Activated CD4-positive, alpha-beta T cell treated with anti-CD3 and anti-CD28 coated beads, Interleukin-2, amount 50 U/mL, for 16 hours (primary cell): Measurements from ENCODE around the gene METAP2.

Experiments
- DNase-seq: peaks from one replicate; pipeline ENCODE4 v3.0.0-alpha.2; 2020

The METAP2 gene

GRCh38 chr12:95516757-95517156 lies 42.8 kb downstream of the METAP2 start:
- no peak for DNase-seq

GRCh38 chr12:95517246-95517645 lies 43.3 kb downstream of the METAP2 start:
- DNase-seq: no peak

GRCh38 chr12:95518944-95519343 lies 45.0 kb downstream of the METAP2 start:
- no peak for DNase-seq

GRCh38 chr12:95520816-95521215 lies 46.9 kb downstream of the METAP2 start:
- no peak for DNase-seq

- DNase-seq: no peak
Observed at GRCh38 chr12:95522692-95523091, 48.7 kb downstream of the METAP2 start.

GRCh38 chr12:95528431-95528830 lies 54.5 kb downstream of the METAP2 start:
- no peak for DNase-seq

- DNase-seq: no peak
Observed at GRCh38 chr12:95529693-95530225, 55.8 kb downstream of the METAP2 start.

- DNase-seq: no peak
Observed at GRCh38 chr12:95532851-95533250, 58.9 kb downstream of the METAP2 start.

- DNase-seq: no peak
Observed at GRCh38 chr12:95533985-95534384, 60.0 kb downstream of the METAP2 start.

GRCh38 chr12:95538006-95538405 lies 64.1 kb downstream of the METAP2 start:
- no peak for DNase-seq

- DNase-seq: no peak
Observed at GRCh38 chr12:95538656-95539055, 64.7 kb downstream of the METAP2 start.

GRCh38 chr12:95541436-95541835 lies 67.5 kb downstream of the METAP2 start:
- no peak for DNase-seq

GRCh38 chr12:95543305-95543704 lies 69.4 kb downstream of the METAP2 start:
- DNase-seq: no peak

GRCh38 chr12:95544756-95545155 lies 70.8 kb downstream of the METAP2 start:
- DNase-seq: no peak

- no peak for DNase-seq
Observed at GRCh38 chr12:95545303-95545702, 71.4 kb downstream of the METAP2 start.

- DNase-seq: no peak
Observed at GRCh38 chr12:95545731-95546490, 72.0 kb downstream of the METAP2 start.

GRCh38 chr12:95546491-95546813 lies 72.5 kb downstream of the METAP2 start:
- no peak for DNase-seq

GRCh38 chr12:95547522-95548055 lies 73.6 kb downstream of the METAP2 start:
- DNase-seq: no peak

GRCh38 chr12:95548056-95548538 lies 74.1 kb downstream of the METAP2 start:
- DNase-seq: no peak

- DNase-seq: peak; percentile 39
Observed at GRCh38 chr12:95548539-95549391, 74.8 kb downstream of the METAP2 start.

GRCh38 chr12:95549392-95550084 lies 75.6 kb downstream of the METAP2 start:
- DNase-seq: no peak

- no peak for DNase-seq
Observed at GRCh38 chr12:95551305-95551704, 77.4 kb downstream of the METAP2 start, which contains the start of gene USP44. TSS of gene USP44 (minus strand) at chr12:95551476. CDS start at chr12:95534256, 17,220 bp downstream.
